Daoy (cell line): ENCODE data around the gene GRID2. TPM values are rescaled to one million over a fixed set of nuclear protein-coding genes. Genes with fewer than 3 reads are reported as not detected.

Experiments
- DNase-seq: peaks from one replicate; pipeline ENCODE4 v3.0.0-alpha.2; 2015; ENCODE audit warnings: low read depth
- total RNA-seq: library from RNA; depleted of rRNA; stranded (reverse); fragments of >200 nt; shearing (Covaris generic); gene quantifications from 2 replicates; pipeline ENCODE4 v1.2.3, GENCODE V29; 2014

The GRID2 gene
- total RNA-seq, 1 experiment from 2014 or later, result 3.5 TPM

DNA sequence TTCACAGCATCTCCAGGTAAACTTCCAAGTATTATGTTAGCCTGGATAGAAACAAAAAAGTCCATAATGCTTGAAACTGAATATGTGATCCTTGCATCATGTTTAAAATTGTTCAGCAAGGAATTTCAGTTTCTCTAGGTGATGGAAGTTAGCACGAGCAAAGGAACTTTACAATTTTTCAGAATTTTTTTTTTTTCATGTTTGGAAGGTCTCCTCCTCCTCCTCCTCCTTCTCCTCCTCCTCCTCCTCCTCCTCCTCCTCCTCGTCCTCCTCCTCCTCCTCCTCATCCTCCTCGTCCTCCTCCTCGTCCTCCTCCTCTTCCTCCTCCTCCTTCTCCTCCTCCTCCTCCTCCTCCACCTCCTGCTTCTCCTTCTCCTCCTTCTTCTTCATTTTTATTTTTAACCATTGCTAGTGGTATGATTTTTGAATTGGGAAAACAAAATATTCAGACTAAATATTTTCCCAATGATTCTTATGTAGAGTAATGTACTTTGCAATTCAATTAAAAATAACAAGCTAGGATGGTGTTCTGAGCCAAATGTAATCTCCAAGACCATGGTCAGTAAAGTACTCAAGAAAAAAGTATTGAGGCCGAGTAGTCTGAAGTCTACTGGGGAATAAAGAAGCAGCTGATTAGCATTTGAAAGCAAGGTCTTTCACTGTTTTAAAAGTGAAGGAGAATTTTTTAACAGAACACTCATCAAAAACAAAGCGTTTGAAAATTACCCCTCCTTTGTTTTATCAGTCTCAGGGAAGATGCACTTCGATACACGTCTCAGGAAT is 1103.9 kb downstream of the GRID2 start:
- DNase-seq, result no peak

GRCh38 chr4:93409035-93409434 is 1105.3 kb downstream of the GRID2 start:
- no peak for DNase-seq

GRCh38 chr4:93414041-93414550 is 1110.3 kb downstream of the GRID2 start:
- no peak for DNase-seq

- no peak for DNase-seq
Observed at GRCh38 chr4:93416344-93417128, 1112.8 kb downstream of the GRID2 start.

- DNase-seq, result no peak
Observed at GRCh38 chr4:93431371-93431770, 1127.6 kb downstream of the GRID2 start.

- no peak for DNase-seq
Observed at GRCh38 chr4:93433840-93434239, 1130.1 kb downstream of the GRID2 start.

- no peak for DNase-seq
Observed at GRCh38 chr4:93436000-93436626, 1132.3 kb downstream of the GRID2 start.

DNA sequence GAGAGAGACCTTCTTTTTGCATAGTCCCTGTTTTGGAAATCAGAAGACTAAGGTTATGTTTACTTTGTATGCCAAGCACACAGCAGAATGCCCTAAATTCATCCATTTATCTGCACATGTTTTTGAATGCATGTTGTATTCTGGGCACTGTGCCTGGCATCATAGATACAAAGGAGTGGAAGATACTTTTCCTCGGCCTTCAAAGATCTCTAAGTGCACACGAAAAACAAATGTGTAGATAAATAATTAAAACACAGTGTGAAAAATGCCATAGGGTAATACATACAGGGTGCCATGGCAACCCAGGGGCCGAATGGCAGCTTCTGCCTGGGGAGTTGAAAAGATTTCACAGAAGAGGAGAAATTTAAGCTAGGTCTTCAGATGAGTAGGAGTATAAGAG is 1134.2 kb downstream of the GRID2 start:
- no peak for DNase-seq

DNA sequence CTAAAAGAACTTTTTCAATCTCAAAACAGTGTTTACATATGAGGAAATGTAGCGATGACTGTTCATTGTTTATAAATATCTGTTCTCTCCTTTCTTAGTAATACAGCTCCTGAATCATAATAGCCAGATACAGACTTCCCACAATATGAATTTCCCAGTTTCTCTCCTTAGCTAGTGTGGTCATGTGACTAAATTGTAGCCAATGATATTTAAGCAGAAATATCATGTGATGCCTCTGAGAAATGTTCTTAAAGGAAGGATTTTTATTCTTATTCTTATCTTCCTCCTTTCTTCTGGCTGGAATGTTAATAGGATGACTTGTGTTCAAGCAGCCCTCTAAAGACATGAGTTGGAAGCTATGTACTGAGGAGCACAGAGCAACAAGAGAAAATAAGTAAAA is 1141.1 kb downstream of the GRID2 start:
- DNase-seq, result no peak

GRCh38 chr4:93446038-93446437 is 1142.3 kb downstream of the GRID2 start:
- DNase-seq, result no peak

DNA sequence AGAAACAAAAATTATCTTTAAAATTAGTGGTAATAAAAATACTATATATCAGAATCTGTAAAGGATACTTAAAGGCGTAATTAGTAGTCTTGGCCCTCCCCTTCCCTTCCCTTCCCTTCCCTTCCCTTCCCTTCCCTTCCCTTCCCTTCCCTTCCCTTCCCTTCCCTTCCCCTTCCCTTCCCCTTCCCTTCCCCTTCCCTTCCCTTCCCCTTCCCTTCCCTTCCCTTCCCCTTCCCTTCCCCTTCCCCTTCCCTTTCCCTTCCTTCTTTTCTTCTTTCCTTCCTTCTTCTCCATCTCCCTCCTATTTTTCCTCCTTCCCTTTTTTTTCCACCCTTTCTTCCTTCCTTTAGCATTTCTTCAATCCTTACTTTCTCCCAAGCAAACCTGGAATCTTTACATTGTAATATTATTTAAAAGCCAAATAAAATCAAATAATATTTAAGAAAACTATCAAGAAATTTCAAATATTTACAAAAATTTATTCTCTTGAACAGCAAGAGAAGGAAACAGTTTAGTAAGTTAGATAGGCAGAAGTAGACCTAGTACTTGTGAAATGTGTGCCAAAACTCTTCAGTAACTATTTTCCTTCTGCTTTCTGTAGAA is 1145.0 kb downstream of the GRID2 start:
- no peak for DNase-seq

DNA sequence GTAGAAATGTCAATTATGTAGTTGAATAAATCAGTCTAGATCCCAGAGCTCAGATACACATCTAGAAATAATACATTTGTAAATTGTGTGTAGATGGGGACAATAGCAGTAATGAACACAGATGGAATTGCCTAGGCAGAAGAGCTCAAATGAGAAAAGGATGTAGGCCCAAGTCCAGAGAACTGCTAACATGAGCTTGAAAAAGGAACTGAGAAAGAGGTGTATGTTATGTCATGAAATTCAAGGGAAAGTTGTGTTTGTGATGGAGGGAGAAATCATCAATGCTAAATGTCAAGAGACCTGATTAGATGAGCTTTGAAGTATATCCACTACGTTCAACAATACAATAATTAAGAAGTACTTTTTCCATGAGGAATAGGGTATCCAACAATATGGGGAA is 1148.2 kb downstream of the GRID2 start:
- DNase-seq, result no peak

- no peak for DNase-seq
Observed at GRCh38 chr4:93461541-93461940, 1157.8 kb downstream of the GRID2 start.

- DNase-seq, result no peak
Observed at GRCh38 chr4:93466446-93466845, 1162.7 kb downstream of the GRID2 start.

DNA sequence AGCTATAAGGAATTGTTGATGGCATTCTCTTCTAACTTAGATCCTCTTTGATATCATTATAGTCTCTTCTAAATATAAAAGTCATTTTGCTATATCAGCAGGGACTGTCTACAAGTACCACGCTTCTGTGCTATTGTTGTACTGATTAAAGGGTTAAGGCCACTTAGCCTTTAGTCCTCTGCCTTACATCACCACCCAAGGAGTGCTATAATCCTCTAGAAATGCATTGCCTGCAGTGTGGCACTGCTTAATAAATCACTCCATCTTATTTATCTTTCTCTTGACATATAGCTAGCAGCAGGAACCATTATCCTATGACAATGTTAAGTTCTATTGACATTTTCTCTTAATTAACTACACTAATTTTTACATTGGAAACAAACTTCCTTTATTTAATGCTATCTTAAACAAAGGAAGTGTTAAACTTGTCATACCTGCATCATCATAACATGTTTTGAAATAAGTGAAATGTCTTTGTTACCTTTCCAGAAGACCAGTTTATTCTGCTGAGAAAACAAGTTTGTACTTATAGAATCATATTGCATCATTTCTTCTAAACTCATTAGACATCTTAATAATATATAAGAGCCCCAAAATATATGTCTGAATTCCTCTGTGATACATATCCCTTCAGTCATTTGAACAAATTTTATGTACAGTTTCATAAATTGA is 1163.9 kb downstream of the GRID2 start:
- DNase-seq, result no peak

DNA sequence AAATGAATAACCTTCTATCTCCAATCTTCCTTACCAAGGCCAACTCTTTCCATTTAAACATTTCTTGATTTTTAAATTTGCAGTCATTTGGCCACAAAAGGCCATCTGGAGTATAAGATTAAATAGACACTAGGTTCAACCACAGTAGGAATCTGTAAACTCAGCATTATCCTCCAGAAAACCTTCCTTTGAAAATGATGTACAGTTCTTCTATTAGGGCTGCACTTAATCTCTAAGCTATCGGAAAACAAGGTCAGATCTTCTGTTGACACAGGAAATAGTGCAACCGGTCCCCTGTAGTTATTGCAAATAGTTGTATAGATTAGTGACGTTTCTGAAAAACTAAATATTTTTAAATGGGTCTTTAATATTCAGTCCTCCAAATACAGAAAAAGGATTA is 1165.8 kb downstream of the GRID2 start:
- DNase-seq, result no peak

DNA sequence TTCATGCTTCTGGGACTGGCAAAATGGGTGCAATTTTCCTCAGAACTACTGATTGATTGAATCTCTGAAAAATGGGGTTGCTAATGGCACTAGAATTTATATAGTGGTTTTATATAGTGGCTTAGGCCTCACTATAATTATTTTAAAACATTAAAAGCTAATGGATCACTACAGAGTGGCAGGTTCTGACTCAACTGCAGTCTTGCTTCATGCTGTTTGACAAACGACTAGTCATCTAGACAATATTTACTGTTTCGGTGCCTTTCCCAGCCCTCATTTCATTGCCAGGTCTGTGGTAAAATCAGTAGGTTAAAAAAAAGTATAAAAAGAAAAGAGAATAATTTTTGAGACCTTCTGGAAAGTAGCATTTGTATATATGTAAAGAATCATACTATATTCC is 1172.0 kb downstream of the GRID2 start:
- DNase-seq, result no peak

GRCh38 chr4:93478805-93479204 is 1175.0 kb downstream of the GRID2 start:
- no peak for DNase-seq

DNA sequence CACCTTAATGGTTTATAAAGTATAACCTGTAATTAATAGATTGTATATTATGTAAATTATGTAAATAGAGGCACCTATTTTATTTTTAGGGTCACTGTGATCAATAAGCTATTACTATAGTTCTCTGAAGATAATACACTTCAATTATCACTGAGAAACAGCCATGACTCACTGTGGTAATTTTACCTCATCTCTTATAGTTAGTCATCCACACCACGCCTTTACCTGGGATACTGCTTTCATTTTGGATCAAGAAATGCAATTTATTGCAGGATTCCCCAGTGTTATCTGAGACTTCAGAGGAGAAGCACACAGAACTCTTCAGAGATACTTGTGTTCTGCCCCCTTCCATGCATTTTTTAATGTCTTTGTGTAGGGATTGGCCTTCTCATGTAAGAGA is 1176.7 kb downstream of the GRID2 start:
- DNase-seq, result no peak

DNA sequence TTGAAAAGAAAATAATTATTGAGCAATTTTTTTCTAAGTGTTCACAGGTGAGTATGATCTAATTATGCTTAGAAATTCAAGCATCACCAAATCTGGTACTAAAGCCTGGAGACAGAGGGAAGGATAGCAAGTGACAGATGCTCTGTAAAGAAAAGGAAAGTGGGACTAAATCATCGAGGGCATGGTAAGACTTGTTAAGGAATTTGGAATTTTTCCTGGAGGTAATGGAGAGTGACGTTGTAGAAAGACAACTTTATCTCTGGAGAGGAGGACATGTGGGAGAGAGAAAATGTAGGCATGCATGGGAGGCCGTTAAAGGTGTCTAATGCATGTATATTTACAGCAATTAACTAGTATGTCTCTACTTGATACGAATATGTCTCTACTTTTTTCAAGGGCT is 1191.6 kb downstream of the GRID2 start:
- no peak for DNase-seq

DNA sequence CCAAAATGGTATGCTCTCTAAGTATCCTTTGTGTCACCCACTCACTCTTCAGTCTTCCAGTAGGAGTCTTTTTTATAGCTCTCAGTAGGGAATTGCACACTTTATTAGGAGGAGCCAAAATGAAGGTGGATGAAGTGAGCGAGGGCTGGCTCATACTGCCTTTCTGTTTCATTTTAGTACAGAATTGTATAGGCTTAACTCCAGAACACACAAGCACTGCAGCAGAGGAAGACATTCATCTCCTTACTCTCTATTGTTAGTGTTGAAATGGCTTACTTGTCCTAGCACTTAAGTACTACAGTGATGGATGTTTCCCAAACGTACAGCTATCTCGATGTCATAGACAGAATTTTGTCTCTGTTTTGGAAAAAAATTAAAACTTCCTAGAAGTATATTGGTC is 1197.5 kb downstream of the GRID2 start:
- DNase-seq, result no peak

GRCh38 chr4:93501946-93502345 is 1198.2 kb downstream of the GRID2 start:
- no peak for DNase-seq
